ENCODE results near the gene NFE2L2.
"Not testable (repeated sequence)": the region's sequence is repeated elsewhere in the genome, so short reads cannot be mapped to it uniquely, and the experiment has no call there.

NFE2L2 gene

DNA sequence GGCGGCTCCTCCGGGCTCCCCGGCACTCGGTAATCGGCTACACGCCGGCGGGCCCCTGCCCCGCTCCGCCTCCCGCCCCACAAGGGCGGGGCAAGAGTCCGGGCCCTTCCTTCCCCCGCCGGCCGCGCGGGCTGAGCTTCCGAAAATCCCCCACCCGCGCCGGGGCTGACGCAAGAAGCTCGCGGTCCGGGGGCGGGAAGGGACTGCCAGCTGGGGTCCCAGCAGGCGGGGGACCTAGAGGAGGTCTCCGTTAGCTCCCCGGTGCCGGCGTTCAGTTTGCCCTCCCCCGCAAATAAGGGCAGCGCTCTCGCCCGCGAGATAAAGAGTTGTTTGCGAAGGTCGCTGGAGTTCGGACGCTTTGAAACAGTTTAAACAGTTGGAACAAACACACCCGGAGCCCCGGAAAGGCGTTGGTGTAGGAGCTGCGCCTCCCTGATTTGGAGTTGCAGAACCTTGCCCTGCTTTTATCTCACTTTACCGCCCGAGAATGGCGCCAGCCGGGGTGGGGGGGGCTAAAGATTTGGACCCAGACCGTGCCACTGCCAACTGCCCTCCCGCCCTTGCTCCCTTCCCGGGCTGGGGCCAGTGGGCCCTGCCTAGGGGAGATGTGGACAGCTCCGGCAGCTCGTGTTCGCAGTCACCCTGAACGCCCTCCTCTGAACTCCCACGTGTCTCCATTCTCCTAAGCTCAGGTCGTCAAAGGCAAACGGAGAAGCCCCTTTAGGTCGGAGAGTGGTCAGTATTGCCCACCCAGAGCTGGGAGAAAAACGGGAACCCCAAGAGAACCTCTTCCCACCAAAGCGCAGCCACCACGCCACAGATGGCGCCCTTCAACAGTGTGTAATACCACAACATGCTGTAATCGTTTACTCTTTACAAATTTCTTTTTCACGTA is at the start of gene NFE2L2:
NFE2L2 (minus strand) TSS at position 35 of the 895 bp plus-strand sequence. CDS start 151 bp downstream, outside the sequence.
- peak within 1 kb of the TSS; percentile 61 for H3K4me3 ChIP-seq (ENCODE audit: low read length)
- no peak for TF ChIP-seq ZNF274 (IDR thresholded peaks at IDR 0.05; ENCODE audit: low read depth, low read length)

DNA sequence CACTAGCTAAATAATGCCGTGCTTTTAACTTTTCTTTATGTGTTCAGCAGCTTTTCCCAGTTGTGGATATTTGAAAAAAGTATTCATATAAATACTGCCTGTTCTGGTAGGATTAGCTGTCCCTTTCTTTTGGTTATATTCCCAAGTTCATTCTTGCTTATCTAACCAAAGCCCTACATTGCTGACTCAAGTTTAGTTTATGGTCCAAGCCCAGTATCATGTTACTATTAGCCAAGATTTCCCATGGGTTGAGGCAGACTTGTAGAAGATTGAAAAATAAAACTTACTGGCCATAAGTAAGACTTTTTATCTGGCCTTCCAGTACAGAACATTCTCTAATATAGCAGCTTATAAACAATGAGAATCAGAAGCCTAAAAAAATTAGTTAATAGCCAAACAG is 49.7 kb upstream of the NFE2L2 start:
- no peak for TF ChIP-seq ZNF274 (IDR thresholded peaks at IDR 0.05; ENCODE audit: low read depth, low read length)
- H3K4me3 ChIP-seq (ENCODE audit: low read length), result no peak overlapping the region

DNA sequence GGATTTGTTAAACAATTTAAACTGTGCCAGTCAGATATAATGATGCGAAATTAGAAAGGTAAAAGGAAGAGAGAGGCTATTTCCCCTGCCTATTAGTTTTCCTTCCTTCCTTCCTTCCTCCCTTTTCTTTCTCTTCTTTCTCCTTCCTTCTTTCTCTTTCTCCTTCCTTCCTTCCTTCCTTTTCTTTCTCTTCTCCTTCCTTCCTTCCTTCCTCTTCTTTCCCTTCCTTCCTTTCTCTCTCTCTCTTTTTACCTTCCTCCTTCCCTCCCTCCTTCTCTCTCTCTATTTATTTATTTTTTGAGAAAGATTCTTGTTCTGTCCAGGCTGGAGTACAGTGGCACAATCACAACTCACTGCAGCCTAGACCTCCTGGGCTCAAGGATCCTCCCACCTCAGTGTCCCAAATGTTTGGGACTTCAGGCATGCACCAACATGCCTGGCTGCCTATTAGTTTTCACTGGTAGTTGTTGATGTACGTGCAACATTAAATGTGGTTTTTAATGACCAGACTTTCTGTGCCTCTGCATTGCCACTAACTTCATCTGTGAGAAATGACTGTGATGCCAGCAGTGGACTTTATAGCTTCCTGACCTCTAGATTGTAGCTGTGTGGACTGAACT is 48.7 kb upstream of the NFE2L2 start:
- no peak overlapping the region for H3K4me3 ChIP-seq (ENCODE audit: low read length)
- no peak for TF ChIP-seq ZNF274 (IDR thresholded peaks at IDR 0.05; ENCODE audit: low read depth, low read length)

DNA sequence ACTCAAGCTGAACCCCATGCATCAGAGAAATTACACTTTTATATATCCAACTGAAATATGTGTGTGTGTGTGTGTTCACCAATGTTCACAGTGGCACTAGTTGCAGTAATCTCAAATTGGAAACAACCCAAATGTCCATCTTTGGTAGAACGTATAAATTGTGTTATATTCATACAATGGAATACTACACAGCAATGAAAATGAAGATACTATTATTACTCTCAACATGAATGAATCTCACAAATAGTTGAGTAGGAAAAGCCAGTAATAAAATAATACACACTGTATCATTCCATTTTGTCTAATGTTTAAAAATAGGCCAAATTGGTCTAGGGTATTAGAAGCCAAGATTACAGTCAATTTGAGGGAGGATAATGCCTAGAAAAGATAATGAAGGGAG is 48.0 kb upstream of the NFE2L2 start:
- no peak for TF ChIP-seq ZNF274 (IDR thresholded peaks at IDR 0.05; ENCODE audit: low read depth, low read length)
- H3K4me3 ChIP-seq (ENCODE audit: low read length), result no peak overlapping the region

DNA sequence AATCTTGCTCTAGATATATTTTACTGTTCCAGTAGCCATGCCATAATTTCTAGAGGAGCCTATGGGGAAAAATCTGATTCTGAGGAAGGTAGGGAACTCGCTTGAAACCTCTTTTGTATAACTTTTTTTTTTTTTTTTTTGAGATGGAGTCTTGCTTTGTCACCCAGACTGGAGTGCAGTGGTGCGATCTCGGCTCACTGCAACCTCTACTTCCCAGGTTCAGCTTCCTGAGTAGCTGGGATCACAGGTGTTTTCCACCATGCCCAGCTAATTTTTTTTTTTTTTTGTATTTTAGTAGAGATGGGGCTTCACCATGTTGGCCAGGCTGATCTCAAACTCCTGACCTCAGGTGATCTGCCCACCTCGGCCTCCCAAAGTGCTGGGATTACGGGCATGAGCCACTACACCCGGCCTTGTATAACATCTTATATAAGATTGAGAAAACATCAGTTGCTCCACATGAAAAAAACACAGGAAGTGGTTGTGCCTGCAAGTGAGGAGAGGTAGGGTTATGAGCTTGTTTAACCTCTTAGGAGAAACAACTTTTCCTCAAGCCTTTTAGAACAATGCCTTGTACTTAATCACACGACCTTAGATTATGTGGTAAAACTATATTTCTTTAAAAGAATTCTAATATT is 45.3 kb upstream of the NFE2L2 start:
- not testable (repeated sequence) for H3K4me3 ChIP-seq (ENCODE audit: low read length)

DNA sequence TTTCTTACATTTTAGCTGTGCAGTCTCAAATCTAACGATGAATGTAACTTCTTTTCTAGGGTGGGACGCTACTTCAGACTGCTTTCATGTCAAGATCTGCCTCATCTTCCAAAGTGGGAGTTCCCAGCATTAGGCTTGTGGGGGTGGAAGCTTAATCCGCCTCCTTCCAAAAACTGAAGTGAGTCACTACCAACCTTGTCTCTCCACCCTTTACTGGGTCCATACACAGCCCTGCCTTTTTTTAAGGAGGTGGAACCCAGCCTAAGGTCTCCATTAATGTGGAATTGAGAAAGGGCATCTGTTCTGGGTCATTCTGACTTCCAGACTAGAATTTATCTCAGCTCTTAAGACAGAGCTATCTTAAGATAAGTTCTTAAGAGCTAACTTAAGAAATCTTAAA is 42.0 kb upstream of the NFE2L2 start:
- H3K4me3 ChIP-seq (ENCODE audit: low read length), result no peak overlapping the region
- no peak for TF ChIP-seq ZNF274 (IDR thresholded peaks at IDR 0.05; ENCODE audit: low read depth, low read length)

DNA sequence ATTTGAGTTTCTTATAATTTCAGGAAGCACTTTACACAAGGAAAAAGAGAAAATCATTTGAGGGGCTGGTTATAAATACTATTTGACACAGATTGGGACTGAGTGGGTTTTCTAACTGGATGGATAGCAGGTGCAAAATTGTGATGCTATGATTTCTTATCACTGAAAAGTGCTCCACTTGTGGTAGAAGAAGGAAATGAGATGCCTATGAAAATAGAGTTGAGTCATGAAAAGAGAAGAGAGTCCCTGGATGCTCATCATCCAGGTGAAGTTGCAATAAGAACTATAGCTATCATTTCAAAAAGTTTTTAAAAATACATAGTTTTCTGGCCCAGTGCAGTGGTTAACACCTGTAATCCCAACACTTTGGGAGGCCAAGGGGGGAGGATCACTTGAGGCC is 39.4 kb upstream of the NFE2L2 start:
- no peak for TF ChIP-seq ZNF274 (IDR thresholded peaks at IDR 0.05; ENCODE audit: low read depth, low read length)
- H3K4me3 ChIP-seq (ENCODE audit: low read length), result no peak overlapping the region

DNA sequence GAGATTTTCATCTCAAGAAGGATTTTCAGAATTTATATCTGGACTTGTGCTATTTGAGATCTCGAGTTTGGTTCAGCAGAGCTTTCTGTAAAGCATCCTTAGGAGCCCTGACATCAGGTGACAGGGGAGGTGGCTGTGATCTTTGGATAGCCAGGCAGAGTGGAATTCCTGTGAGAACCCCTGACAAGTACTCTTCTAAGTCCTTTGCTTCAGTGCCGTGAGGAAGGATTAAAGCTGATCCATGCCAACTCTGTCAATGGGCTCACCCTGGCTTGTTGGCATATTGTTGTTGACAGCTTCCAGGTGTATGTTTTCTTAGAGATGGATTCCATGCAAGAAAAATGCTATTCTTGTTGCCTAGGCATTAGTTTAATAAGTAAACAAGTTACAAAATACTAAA is 38.0 kb upstream of the NFE2L2 start:
- TF ChIP-seq ZNF274 (IDR thresholded peaks at IDR 0.05; ENCODE audit: low read depth, low read length), result no peak
- no peak overlapping the region for H3K4me3 ChIP-seq (ENCODE audit: low read length)

DNA sequence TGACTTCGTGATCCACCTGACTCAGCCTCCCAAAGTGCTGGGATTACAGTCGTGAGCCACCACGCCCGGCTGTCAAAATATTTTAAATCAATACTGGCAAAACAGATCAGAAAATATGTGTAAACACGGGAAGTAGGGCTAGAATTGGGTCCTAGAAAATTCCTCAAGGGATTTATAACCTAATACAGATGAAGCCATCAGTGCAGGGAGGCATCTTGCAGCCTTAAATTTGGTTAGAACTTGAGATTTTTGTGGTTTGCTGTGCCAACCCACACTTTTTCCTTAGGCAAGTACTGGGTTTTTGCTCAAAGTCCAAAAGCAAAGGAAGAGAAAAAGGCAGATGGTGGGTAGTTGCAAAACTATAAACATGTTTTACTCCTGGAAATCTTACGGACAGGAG is 33.7 kb upstream of the NFE2L2 start:
- no peak overlapping the region for H3K4me3 ChIP-seq (ENCODE audit: low read length)
- TF ChIP-seq ZNF274 (IDR thresholded peaks at IDR 0.05; ENCODE audit: low read depth, low read length), result no peak

DNA sequence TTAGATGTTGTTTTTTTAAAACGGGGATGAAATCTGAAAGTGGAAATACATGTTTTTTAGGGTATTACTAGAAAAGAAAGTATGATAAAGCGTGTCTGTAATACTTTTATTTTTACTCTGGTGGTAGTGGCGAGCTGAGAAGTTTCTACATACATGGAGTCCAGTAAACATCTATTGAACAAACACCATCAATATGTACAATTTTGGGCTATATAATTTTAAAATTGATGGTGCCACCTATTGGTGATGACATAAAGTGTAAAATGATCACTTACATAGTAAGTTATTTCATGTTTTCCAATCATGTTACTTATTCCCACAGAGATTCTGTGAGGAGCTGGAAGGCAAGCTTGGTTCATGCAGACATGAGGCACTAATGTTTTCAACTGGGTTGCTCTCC is 31.5 kb upstream of the NFE2L2 start:
- TF ChIP-seq ZNF274 (IDR thresholded peaks at IDR 0.05; ENCODE audit: low read depth, low read length), result no peak
- H3K4me3 ChIP-seq (ENCODE audit: low read length), result no peak overlapping the region

DNA sequence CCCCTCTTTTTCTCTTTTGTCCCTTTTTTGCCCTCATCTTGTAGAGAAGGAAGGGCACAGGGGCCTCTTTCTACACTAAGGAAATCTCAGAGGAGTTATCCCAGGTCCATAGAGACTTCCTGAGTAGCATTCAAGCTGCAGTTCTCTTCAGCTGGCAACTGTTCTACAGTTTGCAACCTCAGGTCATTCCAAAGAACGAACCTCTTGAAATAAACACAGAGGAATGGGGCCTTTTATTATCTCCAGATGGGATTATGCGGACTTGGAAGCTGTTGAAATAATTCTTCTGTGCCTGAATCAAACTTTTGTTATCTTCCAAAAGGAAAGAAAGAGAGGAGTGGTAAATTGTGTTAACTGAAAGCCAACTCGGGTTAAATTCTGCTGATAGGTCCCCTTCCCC is 31.0 kb upstream of the NFE2L2 start:
- H3K4me3 ChIP-seq (ENCODE audit: low read length), result no peak overlapping the region
- no peak for TF ChIP-seq ZNF274 (IDR thresholded peaks at IDR 0.05; ENCODE audit: low read depth, low read length)

DNA sequence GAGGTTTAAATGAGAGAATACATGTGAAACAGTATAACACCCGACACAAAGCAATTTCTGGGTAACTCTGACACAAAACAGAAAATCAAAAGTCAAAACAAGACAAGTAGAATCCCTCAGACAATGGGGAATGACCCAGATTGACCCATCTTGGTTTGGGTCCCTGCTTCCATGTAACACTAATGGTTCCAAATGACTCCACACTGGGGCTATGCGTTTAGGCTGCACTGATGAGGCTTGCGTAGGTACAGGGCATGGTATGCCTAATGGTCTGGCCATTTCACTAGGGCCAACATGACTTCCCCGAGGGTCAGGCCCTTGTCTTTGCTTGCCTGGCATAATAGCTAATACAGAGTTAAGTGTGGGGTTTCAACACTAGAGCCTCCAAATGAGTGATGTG is 27.2 kb upstream of the NFE2L2 start:
- H3K4me3 ChIP-seq (ENCODE audit: low read length), result no peak overlapping the region
- no peak for TF ChIP-seq ZNF274 (IDR thresholded peaks at IDR 0.05; ENCODE audit: low read depth, low read length)

DNA sequence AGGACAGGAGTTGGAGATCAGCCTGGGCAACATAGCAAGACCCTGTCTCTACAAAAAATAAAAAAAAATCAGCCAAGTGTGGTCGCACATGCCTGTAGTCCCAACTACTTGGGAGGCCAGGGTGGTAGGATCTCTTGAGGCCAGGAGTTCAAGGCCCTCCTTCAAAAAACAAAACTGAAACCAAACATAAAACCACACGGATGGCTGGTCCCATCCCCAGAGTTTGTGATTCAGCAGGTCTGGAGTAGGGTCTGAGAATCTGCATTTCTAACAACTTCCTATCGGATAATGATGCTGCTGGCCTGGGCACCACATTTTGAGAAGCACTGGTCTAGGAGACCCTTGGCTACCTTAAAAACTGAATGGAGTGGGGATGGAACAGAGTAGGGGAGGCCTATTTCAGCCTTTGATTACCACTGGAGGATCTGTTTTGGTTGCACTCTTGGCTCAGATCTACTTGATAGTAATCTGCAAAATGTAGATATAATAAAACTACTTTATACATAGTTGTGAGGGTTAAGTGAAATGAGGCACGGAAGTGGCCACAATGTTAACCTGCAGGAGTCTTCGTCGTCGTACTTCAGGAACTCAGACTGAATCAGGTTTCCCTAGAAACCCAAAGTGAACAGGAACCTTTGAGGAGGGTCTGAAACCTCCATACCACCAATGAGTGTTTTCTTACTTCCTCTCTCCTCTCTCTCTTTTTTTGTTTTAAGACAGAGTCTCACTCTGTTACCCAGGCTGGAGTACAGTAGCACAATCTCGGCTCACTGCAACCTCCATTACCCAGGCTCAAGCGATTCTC is 25.5 kb upstream of the NFE2L2 start:
- H3K4me3 ChIP-seq (ENCODE audit: low read length), result peak overlapping the region; percentile 24; the same call in 1 of the 2 replicates

DNA sequence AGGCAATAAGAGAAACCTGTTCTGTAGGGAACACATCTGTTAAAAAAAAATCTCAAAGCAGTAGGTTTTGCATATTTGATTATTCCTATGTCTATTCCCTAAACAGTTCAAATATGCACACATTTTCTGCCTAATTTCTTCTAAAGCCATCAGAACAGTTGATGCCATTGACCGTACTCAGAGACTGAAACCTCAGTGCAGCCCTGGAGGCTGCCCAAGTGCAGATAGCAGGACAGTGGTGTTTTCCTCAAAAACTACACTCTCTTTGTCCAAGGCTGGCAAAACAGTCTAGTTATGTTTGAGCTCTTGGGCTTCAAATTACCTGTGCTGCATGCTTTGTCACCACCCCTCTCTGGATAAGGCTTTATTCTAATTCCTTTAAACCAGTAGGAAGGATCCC is 23.3 kb upstream of the NFE2L2 start:
- no peak overlapping the region for H3K4me3 ChIP-seq (ENCODE audit: low read length)
- TF ChIP-seq ZNF274 (IDR thresholded peaks at IDR 0.05; ENCODE audit: low read depth, low read length), result no peak

More for the DNA sequence above, 25.5 kb upstream of the NFE2L2 start:
- no peak for TF ChIP-seq ZNF274 (IDR thresholded peaks at IDR 0.05; ENCODE audit: low read depth, low read length)

Measured in GM08714 (cell line).